T-helper 17 cell (primary cell): ENCODE data around the gene PCNX1. TPM values are rescaled to one million over a fixed set of nuclear protein-coding genes. Genes with fewer than 3 reads are reported as not detected.
A peak's percentile ranks its signal among the peaks of the same experiment; 100 is the strongest.
"Not testable (repeated sequence)": the region's sequence is repeated elsewhere in the genome, so short reads cannot be mapped to it uniquely, and the experiment has no call there.

Experiments
- ATAC-seq: fragments of 150-1000 bp; cut with Tn5 transposase; 2 replicates; pipeline ENCODE4 v1.10.0; 2021; ENCODE audit warnings: mild to moderate bottlenecking, moderate library complexity
- DNase-seq, 3 donors: peaks; one replicate each; pipeline versions ENCODE4 v3.0.0 to v3.0.0-alpha.2; 2020 to 2021
- H3K9me3 ChIP-seq: one replicate; pipeline ENCODE4 v1.7.0; 2013; ENCODE audit warnings: low read length, mild to moderate bottlenecking; ENCODE audit not compliant: control insufficient read depth, poor library complexity, severe bottlenecking
- H3K27ac Mint-ChIP-seq: one replicate; pipeline ENCODE4 v1.8.0; 2022; ENCODE audit warnings: mild to moderate bottlenecking, moderate library complexity, mixed read lengths
- H3K27me3 Mint-ChIP-seq: one replicate; pipeline ENCODE4 v1.8.0; 2022; ENCODE audit warnings: mixed read lengths
- H3K36me3 Mint-ChIP-seq: one replicate; pipeline ENCODE4 v1.8.0; 2022; ENCODE audit warnings: low read depth, mixed read lengths
- H3K4me1 Mint-ChIP-seq: one replicate; pipeline ENCODE4 v1.8.0; 2022; ENCODE audit warnings: mild to moderate bottlenecking, mixed read lengths
- H3K4me3 Mint-ChIP-seq: one replicate; pipeline ENCODE4 v1.8.0; 2022; ENCODE audit warnings: mild to moderate bottlenecking, moderate library complexity, mixed read lengths
- total RNA-seq, 4 donors: library from RNA in 2 of 4; stranded (reverse) in 2 of 4; gene quantifications; one replicate each; pipeline ENCODE4 v1.2.3 and lab custom pipeline; 2022 to 2026

The PCNX1 gene
- total RNA-seq, 2 donors from 2014 or later: 140 to 153 TPM

GRCh38 chr14:70935135-70935534, 27.9 kb downstream of the PCNX1 start:
- no peaks in the 10 kb centered on the region for H3K9me3 ChIP-seq
- peak; percentile 34 for ATAC-seq

GRCh38 chr14:70939693-70940092, 32.4 kb downstream of the PCNX1 start:
- peak overlapping the region; percentile 46 for H3K4me3 Mint-ChIP-seq
- peak overlapping the region; percentile 93 for H3K27ac Mint-ChIP-seq
- not testable (repeated sequence) for H3K9me3 ChIP-seq, DNase-seq, H3K36me3 Mint-ChIP-seq, ATAC-seq, H3K27me3 Mint-ChIP-seq
- peaks cover 36% of the 10 kb centered on the region for H3K4me1 Mint-ChIP-seq

More at GRCh38 chr14:70935135-70935534, 27.9 kb downstream of the PCNX1 start:
- Mint-ChIP-seq H3K27me3 (no peaks in the 10 kb centered on the region), H3K27ac (peak overlapping the region; percentile 94), H3K4me1 (peaks cover 41% of the 10 kb centered on the region), H3K36me3 (no peaks in the 10 kb centered on the region), H3K4me3 (peak overlapping the region; percentile 88)
- DNase-seq: no peak

GRCh38 chr14:70941637-70942341, 34.5 kb downstream of the PCNX1 start:
- ATAC-seq: peak; percentile 65
- DNase-seq: peak; percentile 39 to 77 (median 63)
- Mint-ChIP-seq H3K4me3 (peak overlapping the region; percentile 63), H3K4me1 (peaks cover 24% of the 10 kb centered on the region), H3K27ac (peak overlapping the region; percentile 93)
- not testable (repeated sequence) for H3K27me3 Mint-ChIP-seq, H3K36me3 Mint-ChIP-seq, H3K9me3 ChIP-seq

GRCh38 chr14:70942342-70942706, 35.1 kb downstream of the PCNX1 start:
- Mint-ChIP-seq H3K36me3 (peaks cover 2% of the 10 kb centered on the region), H3K4me3 (peak overlapping the region; percentile 63), H3K27me3 (no peaks in the 10 kb centered on the region), H3K27ac (peak overlapping the region; percentile 93), H3K4me1 (peaks cover 24% of the 10 kb centered on the region)
- H3K9me3 ChIP-seq: no peaks in the 10 kb centered on the region
- ATAC-seq: peak; percentile 60
- no peak for DNase-seq

GRCh38 chr14:70942721-70943120, 35.5 kb downstream of the PCNX1 start:
- not testable (repeated sequence) for H3K27me3 Mint-ChIP-seq, DNase-seq, H3K36me3 Mint-ChIP-seq, H3K9me3 ChIP-seq
- Mint-ChIP-seq H3K4me3 (peak overlapping the region; percentile 63), H3K4me1 (peaks cover 24% of the 10 kb centered on the region), H3K27ac (peak overlapping the region; percentile 93)
- ATAC-seq: peak; percentile 58

GRCh38 chr14:70943838-70944237, 36.6 kb downstream of the PCNX1 start:
- peaks cover 22% of the 10 kb centered on the region for H3K4me1 Mint-ChIP-seq
- ATAC-seq: no peak

GRCh38 chr14:70947739-70948138, 40.5 kb downstream of the PCNX1 start:
- Mint-ChIP-seq H3K27me3 (no peaks in the 10 kb centered on the region), H3K27ac (no peak overlapping the region), H3K36me3 (peaks cover 11% of the 10 kb centered on the region), H3K4me3 (no peak overlapping the region), H3K4me1 (peaks cover 8% of the 10 kb centered on the region)
- no peak for ATAC-seq
- DNase-seq: no peak
- H3K9me3 ChIP-seq: no peaks in the 10 kb centered on the region

More at GRCh38 chr14:70943838-70944237, 36.6 kb downstream of the PCNX1 start:
- Mint-ChIP-seq H3K27ac (peak overlapping the region; percentile 93), H3K36me3 (peaks cover 9% of the 10 kb centered on the region), H3K27me3 (no peaks in the 10 kb centered on the region), H3K4me3 (no peak overlapping the region)
- H3K9me3 ChIP-seq: no peaks in the 10 kb centered on the region
- DNase-seq: no peak

GRCh38 chr14:70952485-70952884, 45.2 kb downstream of the PCNX1 start:
- DNase-seq: no peak
- H3K27ac Mint-ChIP-seq: peak overlapping the region; percentile 32

GRCh38 chr14:70954068-70954467, 46.8 kb downstream of the PCNX1 start:
- peaks cover 2% of the 10 kb centered on the region for H3K36me3 Mint-ChIP-seq
- DNase-seq: no peak
- no peak for ATAC-seq
- H3K27ac Mint-ChIP-seq: peak overlapping the region; percentile 78
- H3K27me3 Mint-ChIP-seq: no peaks in the 10 kb centered on the region
- H3K4me1 Mint-ChIP-seq: peaks cover 34% of the 10 kb centered on the region
- peak overlapping the region; percentile 50 for H3K4me3 Mint-ChIP-seq
- no peaks in the 10 kb centered on the region for H3K9me3 ChIP-seq

More at GRCh38 chr14:70952485-70952884, 45.2 kb downstream of the PCNX1 start:
- no peaks in the 10 kb centered on the region for H3K27me3 Mint-ChIP-seq
- H3K36me3 Mint-ChIP-seq: peaks cover 7% of the 10 kb centered on the region
- peaks cover 29% of the 10 kb centered on the region for H3K4me1 Mint-ChIP-seq
- H3K4me3 Mint-ChIP-seq: no peak overlapping the region
- no peaks in the 10 kb centered on the region for H3K9me3 ChIP-seq
- ATAC-seq: no peak

GRCh38 chr14:70955543-70956480, 48.6 kb downstream of the PCNX1 start:
- peaks cover under 1% of the 10 kb centered on the region for H3K36me3 Mint-ChIP-seq
- peak overlapping the region; percentile 78 for H3K27ac Mint-ChIP-seq
- DNase-seq (peak in 1 of 3 donors; percentile 32), ATAC-seq (peak; percentile 87)
- H3K4me3 Mint-ChIP-seq: no peak overlapping the region
- no peaks in the 10 kb centered on the region for H3K27me3 Mint-ChIP-seq
- no peaks in the 10 kb centered on the region for H3K9me3 ChIP-seq
- peaks cover 30% of the 10 kb centered on the region for H3K4me1 Mint-ChIP-seq

GRCh38 chr14:70956511-70956910, 49.3 kb downstream of the PCNX1 start:
- Mint-ChIP-seq H3K27ac (no peak overlapping the region), H3K4me3 (no peak overlapping the region), H3K27me3 (no peaks in the 10 kb centered on the region), H3K36me3 (no peaks in the 10 kb centered on the region), H3K4me1 (peaks cover 32% of the 10 kb centered on the region)
- H3K9me3 ChIP-seq: no peaks in the 10 kb centered on the region
- DNase-seq (no peak), ATAC-seq (no peak)

GRCh38 chr14:70957710-70958109, 50.5 kb downstream of the PCNX1 start:
- ATAC-seq (no peak), DNase-seq (no peak)
- H3K27me3 Mint-ChIP-seq: no peaks in the 10 kb centered on the region
- peak overlapping the region; percentile 28 for H3K4me3 Mint-ChIP-seq
- no peaks in the 10 kb centered on the region for H3K9me3 ChIP-seq
- no peaks in the 10 kb centered on the region for H3K36me3 Mint-ChIP-seq
- H3K27ac Mint-ChIP-seq: peak overlapping the region; percentile 70
- peaks cover 32% of the 10 kb centered on the region for H3K4me1 Mint-ChIP-seq

GRCh38 chr14:70962935-70963334, 55.7 kb downstream of the PCNX1 start:
- H3K27me3 Mint-ChIP-seq: no peaks in the 10 kb centered on the region
- peak overlapping the region; percentile 74 for H3K27ac Mint-ChIP-seq
- H3K9me3 ChIP-seq: no peaks in the 10 kb centered on the region
- ATAC-seq (no peak), DNase-seq (no peak)
- H3K36me3 Mint-ChIP-seq: peaks cover 2% of the 10 kb centered on the region
- no peak overlapping the region for H3K4me3 Mint-ChIP-seq
- peaks cover 35% of the 10 kb centered on the region for H3K4me1 Mint-ChIP-seq
